Measurements from ENCODE around the gene PMEL.
"Not testable (repeated sequence)": the region's sequence is repeated elsewhere in the genome, so short reads cannot be mapped to it uniquely, and the experiment has no call there.

The PMEL gene

DNA sequence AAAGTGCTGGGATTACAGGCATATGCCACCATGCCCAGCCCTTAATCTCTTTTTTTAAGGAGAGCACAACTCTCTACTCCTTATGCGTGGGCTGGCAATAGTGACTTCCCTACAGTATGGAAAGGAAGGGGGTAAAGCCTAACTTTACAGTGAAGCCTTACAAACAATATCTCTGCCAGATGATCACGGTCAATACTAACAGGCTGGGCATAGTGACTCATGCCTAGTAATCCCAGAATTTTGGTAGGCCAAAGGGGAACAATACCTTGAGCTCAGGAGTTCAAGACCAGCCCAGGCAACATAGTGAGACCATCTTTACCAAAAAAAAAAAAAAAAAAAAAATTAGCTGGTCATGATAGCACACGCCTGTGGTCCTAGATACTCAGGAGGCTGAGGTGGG is 43.7 kb downstream of the PMEL start:
- DNase-seq (ENCODE audit: low read depth) = no peak

DNA sequence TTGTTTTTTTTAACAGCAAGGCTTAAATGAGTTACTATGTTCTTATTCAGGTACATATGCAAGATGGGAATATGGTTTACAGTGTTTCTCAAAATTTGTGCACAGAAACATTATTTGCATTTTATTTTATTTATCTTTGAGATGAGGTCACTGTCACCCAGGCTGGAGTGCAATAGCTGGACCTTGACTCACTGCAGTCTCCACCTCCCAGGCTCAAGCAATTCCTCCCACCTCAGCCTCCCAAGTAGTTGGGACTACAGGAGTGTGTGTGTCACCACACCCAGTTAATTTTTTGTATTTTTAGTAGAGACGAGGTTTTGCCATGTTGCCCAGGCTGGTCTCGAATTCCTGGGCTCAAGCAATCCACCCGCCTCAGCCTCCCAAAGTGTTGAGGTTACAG is 46.8 kb downstream of the PMEL start:
- DNase-seq (ENCODE audit: low read depth) = not testable (repeated sequence)

DNA sequence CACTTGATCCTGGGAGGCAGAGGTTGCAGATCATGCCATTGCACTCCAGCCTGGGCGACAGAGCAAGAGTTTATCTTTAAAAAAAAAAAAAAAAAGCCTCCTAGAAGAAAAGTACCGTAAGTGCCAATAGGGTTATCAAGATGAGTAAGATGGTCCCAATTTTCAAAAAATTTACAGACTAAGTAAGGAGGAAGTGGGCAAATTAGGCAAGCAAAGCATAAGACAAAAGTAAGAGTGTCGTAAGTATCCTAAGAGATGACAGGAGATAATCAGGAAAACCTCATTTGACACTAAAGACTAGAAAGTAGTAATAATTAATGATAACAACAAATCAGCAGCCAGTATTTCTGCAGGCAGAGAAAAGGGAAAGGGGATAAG is 50.4 kb downstream of the PMEL start:
- no peak for DNase-seq (ENCODE audit: low read depth)

DNA sequence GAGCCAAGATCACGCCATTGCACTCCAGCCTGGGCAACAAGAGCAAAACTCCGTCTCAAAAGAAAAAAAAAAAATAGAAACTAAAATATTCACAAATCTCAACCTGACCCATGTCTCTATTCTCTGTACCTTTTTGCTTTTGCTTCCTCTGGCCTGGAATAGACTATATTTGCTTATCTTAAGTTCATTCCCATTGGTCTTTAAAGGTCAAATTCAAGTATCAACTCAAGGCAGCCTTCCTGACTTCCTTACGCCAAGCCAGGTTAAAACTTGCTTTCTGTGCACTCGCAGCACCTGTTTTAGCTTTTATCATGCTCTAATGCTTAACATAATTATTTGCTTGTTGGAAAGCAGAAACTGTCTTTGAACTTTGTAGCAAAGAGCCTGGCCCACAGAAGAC is 52.9 kb downstream of the PMEL start:
- DNase-seq (ENCODE audit: low read depth) = no peak

DNA sequence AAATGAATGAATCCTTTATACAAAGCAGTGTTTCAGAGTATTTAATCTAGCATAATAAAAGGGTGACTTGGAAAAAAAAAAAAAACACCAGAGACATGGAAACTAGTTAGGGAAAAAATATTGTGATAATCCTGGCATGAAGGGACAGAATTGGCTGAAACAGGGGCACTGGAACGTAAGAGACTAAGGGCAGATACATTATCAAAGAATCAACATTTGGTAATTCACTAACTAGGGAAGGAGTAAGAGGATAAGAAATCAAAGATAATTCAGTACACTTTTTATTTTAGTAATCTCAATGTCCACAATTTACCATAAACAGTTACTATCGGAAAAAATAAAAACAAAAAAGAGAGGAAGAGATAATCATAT is 56.3 kb downstream of the PMEL start:
- no peak for DNase-seq (ENCODE audit: low read depth)

DNA sequence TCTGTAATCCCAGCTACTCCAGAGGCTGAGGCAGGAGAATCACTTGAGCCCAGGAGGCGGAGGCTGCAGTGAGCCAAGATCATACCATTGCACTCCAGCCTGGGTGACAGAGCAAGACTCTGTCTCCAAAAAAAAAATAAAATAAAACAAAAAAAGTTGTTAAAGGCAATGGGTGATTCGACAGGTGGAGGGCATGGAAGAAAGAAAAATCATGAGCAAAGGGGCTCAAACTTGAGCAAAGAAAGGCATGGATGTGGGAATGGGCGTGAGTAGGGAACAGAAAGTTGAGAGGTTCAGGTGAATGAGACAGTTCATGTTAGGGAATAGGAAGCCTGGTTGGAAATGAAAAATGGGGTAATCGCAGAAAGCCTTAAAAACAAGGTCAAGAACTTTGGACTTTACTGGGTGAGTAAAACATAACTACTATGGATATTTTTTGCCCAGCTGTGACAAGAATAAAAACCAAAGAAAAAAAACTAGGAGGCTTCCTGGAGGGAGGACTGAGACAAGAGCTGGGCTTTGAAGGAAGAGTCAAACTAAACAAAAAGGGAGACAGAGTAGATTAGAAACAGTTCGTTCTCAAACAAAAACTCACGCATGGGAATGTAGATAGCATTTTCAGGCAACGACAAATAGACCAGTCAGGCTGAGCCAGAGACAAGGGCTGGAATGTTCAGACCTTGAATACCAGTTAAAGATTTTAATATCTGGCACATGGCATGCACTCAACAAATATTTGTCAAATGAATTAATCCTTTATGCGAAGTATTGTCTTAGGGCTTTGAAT is 56.9 kb downstream of the PMEL start:
- DNase-seq (ENCODE audit: low read depth) = no peak

DNA sequence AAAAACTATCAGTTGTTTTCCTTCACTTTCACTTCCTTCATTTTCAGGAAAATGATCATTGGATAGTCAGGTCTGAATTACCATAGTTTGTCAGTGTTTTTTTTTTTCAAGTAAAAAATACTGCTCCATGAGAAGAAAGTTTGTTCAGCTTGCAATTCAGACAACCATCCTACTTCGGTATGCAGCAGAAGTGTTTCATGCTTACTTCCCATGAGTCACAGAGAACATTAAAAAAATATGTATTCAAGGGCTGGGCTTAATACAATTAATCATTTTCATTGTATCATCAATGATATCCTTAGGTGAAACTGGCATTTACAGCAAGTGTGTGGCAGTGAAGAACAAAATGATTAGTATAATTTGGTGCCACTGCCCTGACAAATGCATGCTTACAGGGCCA is 59.8 kb downstream of the PMEL start:
- DNase-seq (ENCODE audit: low read depth) = peak; percentile 43
